ENCODE data around the gene GALNT7.

Gene GALNT7

GRCh38 chr4:173314715-173315114 is 146.1 kb downstream of the GALNT7 start:
- no peak for DNase-seq

- DNase-seq: no peak
Measured at GRCh38 chr4:173316060-173316459, 147.4 kb downstream of the GALNT7 start.

GRCh38 chr4:173317004-173317403 is 148.4 kb downstream of the GALNT7 start:
- peak in 1 of 2 experiments; percentile 5 for DNase-seq

- peak in 1 of 2 experiments; percentile 32 for DNase-seq
Measured at GRCh38 chr4:173318240-173318639, 149.6 kb downstream of the GALNT7 start.

GRCh38 chr4:173318648-173319211 is 150.1 kb downstream of the GALNT7 start:
- DNase-seq: peak; percentile 12 to 60

- DNase-seq: no peak
Measured at GRCh38 chr4:173319696-173320095, 151.1 kb downstream of the GALNT7 start.

- DNase-seq: no peak
Measured at GRCh38 chr4:173325007-173325736, 156.6 kb downstream of the GALNT7 start.

GRCh38 chr4:173328236-173328901 is 159.8 kb downstream of the GALNT7 start:
- no peak for DNase-seq

GRCh38 chr4:173330590-173330989 is 162.0 kb downstream of the GALNT7 start:
- DNase-seq: no peak

- peak in 1 of 2 experiments; percentile 10 for DNase-seq
Measured at GRCh38 chr4:173332021-173332487, 163.4 kb downstream of the GALNT7 start.

GRCh38 chr4:173332963-173333657 is 164.5 kb downstream of the GALNT7 start:
- no peak for DNase-seq

- peak; percentile 37 to 50 for DNase-seq
Measured at GRCh38 chr4:173333658-173334084, 165.1 kb downstream of the GALNT7 start.

- peak; percentile 98 to 99 for DNase-seq
Measured at GRCh38 chr4:173334085-173334890, 165.7 kb downstream of the GALNT7 start, which contains the start of gene HMGB2. Gene HMGB2, minus strand, starts transcription at chr4:173334358. Its CDS starts 709 bp downstream, at chr4:173333649.

- peak; percentile 81 to 86 for DNase-seq
Measured at GRCh38 chr4:173334891-173335752, 166.5 kb downstream of the GALNT7 start.

GRCh38 chr4:173337463-173337862 is 168.9 kb downstream of the GALNT7 start:
- no peak for DNase-seq

GRCh38 chr4:173343832-173344397 is 175.3 kb downstream of the GALNT7 start:
- no peak for DNase-seq

GRCh38 chr4:173345648-173346047 is 177.0 kb downstream of the GALNT7 start:
- DNase-seq: no peak

GRCh38 chr4:173346074-173346473 is 177.5 kb downstream of the GALNT7 start:
- no peak for DNase-seq

- no peak for DNase-seq
Measured at GRCh38 chr4:173347467-173347866, 178.9 kb downstream of the GALNT7 start.

- no peak for DNase-seq
Measured at GRCh38 chr4:173357939-173358338, 189.3 kb downstream of the GALNT7 start.
